Measurements from ENCODE around the gene ZNF280B. TPM values are rescaled to one million over a fixed set of nuclear protein-coding genes. Genes with fewer than 3 reads are reported as not detected.
A peak's percentile ranks its signal among the peaks of the same experiment; 100 is the strongest.

Gene ZNF280B
- total and polyA plus RNA-seq, 2 of the 13 experiments (the other 11 are each of a cell fraction or from before 2014, with no cell fraction given): 3.7 to 3.9 TPM

DNA sequence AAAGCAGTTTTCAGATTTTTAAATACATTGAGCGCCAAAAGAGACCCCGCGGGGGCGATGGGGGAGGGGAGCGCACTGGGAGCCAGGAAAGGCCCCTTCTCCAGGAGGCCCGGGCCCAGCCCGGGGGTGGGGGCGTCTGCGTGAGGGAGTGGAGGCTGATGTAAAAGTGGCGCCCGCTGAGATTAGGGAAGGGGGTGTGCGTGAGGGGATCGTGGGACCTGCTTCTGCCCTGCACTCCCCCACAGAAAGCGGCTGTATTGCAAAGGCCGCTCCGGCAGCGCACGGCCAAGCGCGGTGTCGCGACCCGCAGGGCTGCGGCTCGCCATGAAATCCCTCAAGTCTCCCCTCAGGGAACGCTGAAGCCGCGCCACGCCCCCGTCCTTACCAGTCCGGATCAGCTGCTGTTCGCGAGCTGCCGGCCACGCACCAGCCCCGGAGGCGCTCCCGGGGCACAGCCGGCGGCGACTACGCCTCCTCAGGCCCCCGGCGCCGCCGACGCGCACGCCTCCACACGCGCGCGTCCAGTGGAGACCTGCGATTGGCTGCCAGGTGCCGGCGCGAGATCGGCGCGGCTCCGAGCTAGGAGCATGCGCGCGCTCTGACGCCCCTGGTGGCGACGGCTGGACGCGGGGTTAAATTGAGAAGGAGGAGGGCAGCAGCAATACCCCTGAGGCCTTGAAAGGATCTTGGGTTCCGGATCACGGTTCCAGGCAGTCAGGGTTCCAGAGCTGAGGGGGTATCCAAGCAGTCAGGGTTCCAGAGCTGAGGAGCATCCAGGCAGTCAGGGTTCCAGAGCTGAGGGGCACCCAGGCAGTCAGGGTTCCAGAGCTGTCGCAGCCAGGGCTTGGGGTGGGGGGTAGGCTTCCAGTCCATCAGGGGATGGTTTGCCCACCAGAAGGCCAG is at the start of gene ZNF280B (continued):
- TF ChIP-seq BRD4 (CRISPR knock-in tag; IDR thresholded peaks at IDR 0.05) (no peak), RORA (CRISPR knock-in tag; IDR thresholded peaks at IDR 0.05) (no peak), NRL (CRISPR knock-in tag; IDR thresholded peaks at IDR 0.05; ENCODE audit: borderline replicate concordance) (no peak), ZNF17 (CRISPR knock-in tag; IDR thresholded peaks at IDR 0.05) (no peak), NFRKB (IDR thresholded peaks at IDR 0.05) (no peak), ATF5 (CRISPR knock-in tag; IDR thresholded peaks at IDR 0.05; ENCODE audit: low read depth) (no peak), SMARCE1 (IDR thresholded peaks at IDR 0.05; ENCODE audit: borderline replicate concordance) (no peak), ZNF513 (CRISPR knock-in tag; conservative IDR thresholded peaks at IDR 0.05) (no peak), PCBP1 (IDR thresholded peaks at IDR 0.05; ENCODE audit: borderline replicate concordance, low read depth, low read length) (no peak), KMT2B (CRISPR knock-in tag; IDR thresholded peaks at IDR 0.05) (peak; percentile 61; the same call in 1 of the 2 replicates), ZNF232 (CRISPR knock-in tag; IDR thresholded peaks at IDR 0.05; ENCODE audit: borderline replicate concordance) (no peak), THRA (CRISPR knock-in tag; IDR thresholded peaks at IDR 0.05; ENCODE audit: borderline replicate concordance) (no peak), MIER3 (CRISPR knock-in tag; IDR thresholded peaks at IDR 0.05; ENCODE audit: borderline replicate concordance) (no peak), ERF (CRISPR knock-in tag; IDR thresholded peaks at IDR 0.05) (0 out of 2 replicates have a peak, but pooled peaks have one; percentile 43)
- TF ChIP-seq, protein P1, sequence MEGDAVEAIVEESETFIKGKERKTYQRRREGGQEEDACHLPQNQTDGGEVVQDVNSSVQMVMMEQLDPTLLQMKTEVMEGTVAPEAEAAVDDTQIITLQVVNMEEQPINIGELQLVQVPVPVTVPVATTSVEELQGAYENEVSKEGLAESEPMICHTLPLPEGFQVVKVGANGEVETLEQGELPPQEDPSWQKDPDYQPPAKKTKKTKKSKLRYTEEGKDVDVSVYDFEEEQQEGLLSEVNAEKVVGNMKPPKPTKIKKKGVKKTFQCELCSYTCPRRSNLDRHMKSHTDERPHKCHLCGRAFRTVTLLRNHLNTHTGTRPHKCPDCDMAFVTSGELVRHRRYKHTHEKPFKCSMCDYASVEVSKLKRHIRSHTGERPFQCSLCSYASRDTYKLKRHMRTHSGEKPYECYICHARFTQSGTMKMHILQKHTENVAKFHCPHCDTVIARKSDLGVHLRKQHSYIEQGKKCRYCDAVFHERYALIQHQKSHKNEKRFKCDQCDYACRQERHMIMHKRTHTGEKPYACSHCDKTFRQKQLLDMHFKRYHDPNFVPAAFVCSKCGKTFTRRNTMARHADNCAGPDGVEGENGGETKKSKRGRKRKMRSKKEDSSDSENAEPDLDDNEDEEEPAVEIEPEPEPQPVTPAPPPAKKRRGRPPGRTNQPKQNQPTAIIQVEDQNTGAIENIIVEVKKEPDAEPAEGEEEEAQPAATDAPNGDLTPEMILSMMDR (CRISPR knock-in tag; IDR thresholded peaks at IDR 0.05): peak; percentile 90
- TF ChIP-seq, protein P2, sequence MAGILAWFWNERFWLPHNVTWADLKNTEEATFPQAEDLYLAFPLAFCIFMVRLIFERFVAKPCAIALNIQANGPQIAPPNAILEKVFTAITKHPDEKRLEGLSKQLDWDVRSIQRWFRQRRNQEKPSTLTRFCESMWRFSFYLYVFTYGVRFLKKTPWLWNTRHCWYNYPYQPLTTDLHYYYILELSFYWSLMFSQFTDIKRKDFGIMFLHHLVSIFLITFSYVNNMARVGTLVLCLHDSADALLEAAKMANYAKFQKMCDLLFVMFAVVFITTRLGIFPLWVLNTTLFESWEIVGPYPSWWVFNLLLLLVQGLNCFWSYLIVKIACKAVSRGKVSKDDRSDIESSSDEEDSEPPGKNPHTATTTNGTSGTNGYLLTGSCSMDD (CRISPR knock-in tag; IDR thresholded peaks at IDR 0.05): no peak
- TF ChIP-seq, protein P3, sequence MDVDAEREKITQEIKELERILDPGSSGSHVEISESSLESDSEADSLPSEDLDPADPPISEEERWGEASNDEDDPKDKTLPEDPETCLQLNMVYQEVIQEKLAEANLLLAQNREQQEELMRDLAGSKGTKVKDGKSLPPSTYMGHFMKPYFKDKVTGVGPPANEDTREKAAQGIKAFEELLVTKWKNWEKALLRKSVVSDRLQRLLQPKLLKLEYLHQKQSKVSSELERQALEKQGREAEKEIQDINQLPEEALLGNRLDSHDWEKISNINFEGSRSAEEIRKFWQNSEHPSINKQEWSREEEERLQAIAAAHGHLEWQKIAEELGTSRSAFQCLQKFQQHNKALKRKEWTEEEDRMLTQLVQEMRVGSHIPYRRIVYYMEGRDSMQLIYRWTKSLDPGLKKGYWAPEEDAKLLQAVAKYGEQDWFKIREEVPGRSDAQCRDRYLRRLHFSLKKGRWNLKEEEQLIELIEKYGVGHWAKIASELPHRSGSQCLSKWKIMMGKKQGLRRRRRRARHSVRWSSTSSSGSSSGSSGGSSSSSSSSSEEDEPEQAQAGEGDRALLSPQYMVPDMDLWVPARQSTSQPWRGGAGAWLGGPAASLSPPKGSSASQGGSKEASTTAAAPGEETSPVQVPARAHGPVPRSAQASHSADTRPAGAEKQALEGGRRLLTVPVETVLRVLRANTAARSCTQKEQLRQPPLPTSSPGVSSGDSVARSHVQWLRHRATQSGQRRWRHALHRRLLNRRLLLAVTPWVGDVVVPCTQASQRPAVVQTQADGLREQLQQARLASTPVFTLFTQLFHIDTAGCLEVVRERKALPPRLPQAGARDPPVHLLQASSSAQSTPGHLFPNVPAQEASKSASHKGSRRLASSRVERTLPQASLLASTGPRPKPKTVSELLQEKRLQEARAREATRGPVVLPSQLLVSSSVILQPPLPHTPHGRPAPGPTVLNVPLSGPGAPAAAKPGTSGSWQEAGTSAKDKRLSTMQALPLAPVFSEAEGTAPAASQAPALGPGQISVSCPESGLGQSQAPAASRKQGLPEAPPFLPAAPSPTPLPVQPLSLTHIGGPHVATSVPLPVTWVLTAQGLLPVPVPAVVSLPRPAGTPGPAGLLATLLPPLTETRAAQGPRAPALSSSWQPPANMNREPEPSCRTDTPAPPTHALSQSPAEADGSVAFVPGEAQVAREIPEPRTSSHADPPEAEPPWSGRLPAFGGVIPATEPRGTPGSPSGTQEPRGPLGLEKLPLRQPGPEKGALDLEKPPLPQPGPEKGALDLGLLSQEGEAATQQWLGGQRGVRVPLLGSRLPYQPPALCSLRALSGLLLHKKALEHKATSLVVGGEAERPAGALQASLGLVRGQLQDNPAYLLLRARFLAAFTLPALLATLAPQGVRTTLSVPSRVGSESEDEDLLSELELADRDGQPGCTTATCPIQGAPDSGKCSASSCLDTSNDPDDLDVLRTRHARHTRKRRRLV (CRISPR knock-in tag; IDR thresholded peaks at IDR 0.05): no peak

Data from HepG2 (cell line).